Activated T-cell treated with anti-CD3 and anti-CD28 coated beads, Interleukin-2, amount 50 U/mL, for 72 hours (primary cell): ENCODE data around the gene HLA-F. TPM values are rescaled to one million over a fixed set of nuclear protein-coding genes. Genes with fewer than 3 reads are reported as not detected.

Experiments used
- ATAC-seq, 2 donors: fragments of 150-1000 bp; cut with Tn5 transposase; replicated peaks in 1 of 2; 2 replicates each; pipeline ENCODE4 v1.10.0; 2021; ENCODE audit warnings: moderate library complexity in 2 of 2, mild to moderate bottlenecking in 1 of 2
- DNase-seq, 2 donors: peaks; one replicate each; pipeline ENCODE4 v3.0.0; 2021 to 2022; ENCODE audit warnings: mixed read lengths in 1 of 2
- H3K27ac Mint-ChIP-seq: one replicate; pipeline ENCODE4 v1.8.0; 2022; ENCODE audit warnings: mild to moderate bottlenecking, moderate library complexity, mixed read lengths
- H3K27me3 Mint-ChIP-seq: one replicate; pipeline ENCODE4 v1.8.0; 2022; ENCODE audit warnings: low read depth, mixed read lengths
- H3K36me3 Mint-ChIP-seq, 2 donors: one replicate each; pipeline ENCODE4 v1.8.0; 2022; ENCODE audit warnings: mixed read lengths in 2 of 2, mild to moderate bottlenecking in 1 of 2; ENCODE audit not compliant: insufficient read depth in 2 of 2
- H3K4me1 Mint-ChIP-seq: one replicate; pipeline ENCODE4 v1.8.0; 2022; ENCODE audit warnings: low read depth, mixed read lengths
- H3K4me3 Mint-ChIP-seq, 2 donors: one replicate each; pipeline ENCODE4 v1.8.0; 2022; ENCODE audit warnings: mild to moderate bottlenecking in 2 of 2, mixed read lengths in 2 of 2, moderate library complexity in 2 of 2
- H3K9me3 Mint-ChIP-seq, 2 donors: one replicate each; pipeline ENCODE4 v1.8.0; 2022; ENCODE audit warnings: mixed read lengths in 2 of 2
- total RNA-seq, 2 donors: library from RNA; stranded (reverse); gene quantifications; one replicate each; pipeline ENCODE4 v1.2.3, GENCODE V29; 2022

Gene HLA-F
- total RNA-seq, 2 donors from 2014 or later, result 238 to 275 TPM

- no peak overlapping the region for H3K4me3 Mint-ChIP-seq
- no peaks in the 10 kb centered on the region for H3K4me1 Mint-ChIP-seq
- no peaks in the 10 kb centered on the region for H3K36me3 Mint-ChIP-seq
- DNase-seq, result no peak
- H3K9me3 Mint-ChIP-seq, result no peaks in the 10 kb centered on the region
- no peaks in the 10 kb centered on the region for H3K27me3 Mint-ChIP-seq
- peak overlapping the region; percentile 48 for H3K27ac Mint-ChIP-seq
- ATAC-seq, result no peak
These were observed 18.9 kb downstream of the HLA-F start for GRCh38 chr6:29742127-29742526.

GRCh38 chr6:29743025-29743424 lies 19.8 kb downstream of the HLA-F start:
- Mint-ChIP-seq H3K27ac (no peak overlapping the region), H3K4me1 (peaks cover 7% of the 10 kb centered on the region), H3K36me3 (no peaks in the 10 kb centered on the region), H3K4me3 (no peak overlapping the region), H3K27me3 (no peaks in the 10 kb centered on the region), H3K9me3 (no peaks in the 10 kb centered on the region)
- DNase-seq (no peak), ATAC-seq (no peak)

DNA sequence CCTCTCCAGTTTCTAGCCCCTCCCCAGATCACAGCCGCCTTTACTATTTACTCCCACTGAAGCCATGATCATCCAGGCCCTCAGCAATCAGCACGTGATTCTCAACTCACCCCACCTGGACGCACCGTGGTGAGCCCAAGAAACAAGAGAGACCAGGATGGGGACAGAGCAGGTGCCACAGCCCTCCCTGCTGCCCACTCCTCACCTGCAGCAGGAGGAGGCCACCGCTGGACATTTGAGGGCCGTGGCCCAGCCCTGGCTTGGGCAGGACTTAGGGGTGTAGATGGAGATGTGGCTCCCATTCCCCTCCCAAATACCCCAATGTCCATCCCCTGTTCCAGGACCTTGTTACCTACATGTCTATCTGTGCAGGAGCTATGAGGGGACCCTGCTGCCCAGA lies 20.3 kb downstream of the HLA-F start:
- Mint-ChIP-seq H3K4me1 (peaks cover 12% of the 10 kb centered on the region), H3K27ac (no peak overlapping the region), H3K27me3 (no peaks in the 10 kb centered on the region), H3K9me3 (no peaks in the 10 kb centered on the region), H3K36me3 (no peaks in the 10 kb centered on the region), H3K4me3 (no peak overlapping the region)
- DNase-seq, result no peak
- no peak for ATAC-seq

DNA sequence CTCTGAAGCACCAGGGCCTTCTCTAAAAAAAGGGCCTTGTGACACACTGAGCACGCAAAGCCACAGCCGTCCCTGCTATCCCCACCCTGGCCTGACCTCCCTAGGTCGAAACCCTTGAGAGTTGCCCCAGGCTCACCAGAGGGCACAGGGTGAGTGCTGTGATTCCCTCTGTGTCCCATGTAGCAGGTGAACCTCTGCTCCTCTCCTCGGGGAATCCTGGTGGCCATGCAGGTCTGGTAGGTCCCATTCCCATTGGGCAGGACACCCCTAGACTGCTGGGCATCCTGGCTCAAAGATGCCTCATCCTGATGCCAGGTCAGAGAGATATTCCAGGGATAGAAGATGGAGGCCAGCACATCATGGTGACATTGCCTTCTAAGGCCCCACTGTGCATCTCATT lies 20.9 kb downstream of the HLA-F start:
- Mint-ChIP-seq H3K27me3 (no peaks in the 10 kb centered on the region), H3K36me3 (no peaks in the 10 kb centered on the region), H3K27ac (no peak overlapping the region), H3K9me3 (no peaks in the 10 kb centered on the region), H3K4me1 (peaks cover 12% of the 10 kb centered on the region), H3K4me3 (no peak overlapping the region)
- no peak for DNase-seq
- ATAC-seq, result no peak

DNA sequence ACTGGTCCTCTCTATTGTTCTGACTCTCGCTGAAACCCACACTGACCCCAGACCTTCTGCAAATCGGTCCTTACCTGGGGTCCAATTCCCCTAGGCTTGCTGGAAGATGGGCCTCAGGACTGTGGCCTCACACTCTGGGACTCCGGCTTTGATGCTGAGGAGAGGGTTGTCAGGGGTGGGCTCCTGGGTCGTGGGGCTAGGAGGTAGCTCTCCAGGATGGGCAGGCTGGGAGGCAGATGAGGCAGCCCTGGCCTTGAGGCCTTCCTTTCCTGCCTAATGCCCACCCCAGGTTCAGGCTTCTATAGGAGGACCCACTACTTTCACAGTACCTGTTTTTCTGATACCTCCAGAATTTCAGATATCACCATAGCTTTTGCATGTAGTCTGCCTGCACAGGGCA lies 21.4 kb downstream of the HLA-F start:
- H3K4me3 Mint-ChIP-seq, result no peak overlapping the region
- H3K36me3 Mint-ChIP-seq, result no peaks in the 10 kb centered on the region
- H3K9me3 Mint-ChIP-seq, result no peaks in the 10 kb centered on the region
- peaks cover 17% of the 10 kb centered on the region for H3K4me1 Mint-ChIP-seq
- no peak overlapping the region for H3K27ac Mint-ChIP-seq
- no peaks in the 10 kb centered on the region for H3K27me3 Mint-ChIP-seq
- ATAC-seq, result no peak
- DNase-seq, result no peak

DNA sequence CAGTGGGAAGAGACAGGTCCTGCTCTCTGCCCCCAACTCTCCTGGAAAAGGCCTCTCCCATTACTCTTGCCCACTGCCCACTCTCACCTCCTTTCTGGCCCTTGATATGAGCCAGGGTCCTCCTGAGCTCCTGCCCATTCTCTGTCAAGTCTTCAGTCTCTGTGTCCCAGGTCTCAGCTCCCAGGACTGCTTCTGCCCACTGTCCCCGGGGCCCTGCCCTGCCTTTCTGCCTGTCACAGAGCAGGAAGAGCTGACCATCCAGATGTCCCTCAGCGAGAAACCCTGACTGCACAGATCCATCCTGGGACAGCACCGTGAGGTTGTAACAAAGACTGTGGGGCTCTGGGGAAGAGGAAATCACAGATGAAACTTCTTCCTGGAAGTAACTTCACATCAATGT lies 22.2 kb downstream of the HLA-F start:
- no peaks in the 10 kb centered on the region for H3K9me3 Mint-ChIP-seq
- DNase-seq, result no peak
- peaks cover 24% of the 10 kb centered on the region for H3K4me1 Mint-ChIP-seq
- no peak overlapping the region for H3K27ac Mint-ChIP-seq
- no peaks in the 10 kb centered on the region for H3K27me3 Mint-ChIP-seq
- no peaks in the 10 kb centered on the region for H3K36me3 Mint-ChIP-seq
- ATAC-seq, result no peak
- no peak overlapping the region for H3K4me3 Mint-ChIP-seq

GRCh38 chr6:29745855-29746449 lies 22.7 kb downstream of the HLA-F start:
- H3K4me1 Mint-ChIP-seq, result peaks cover 29% of the 10 kb centered on the region
- no peaks in the 10 kb centered on the region for H3K9me3 Mint-ChIP-seq
- H3K36me3 Mint-ChIP-seq, result no peaks in the 10 kb centered on the region
- no peaks in the 10 kb centered on the region for H3K27me3 Mint-ChIP-seq
- H3K27ac Mint-ChIP-seq, result no peak overlapping the region
- DNase-seq (no peak), ATAC-seq (no peak)
- H3K4me3 Mint-ChIP-seq, result peak overlapping the region in 1 of 2 donors; percentile 19

GRCh38 chr6:29746846-29747687 lies 23.8 kb downstream of the HLA-F start:
- Mint-ChIP-seq H3K4me1 (peaks cover 29% of the 10 kb centered on the region), H3K27ac (no peak overlapping the region), H3K9me3 (no peaks in the 10 kb centered on the region), H3K27me3 (no peaks in the 10 kb centered on the region), H3K36me3 (no peaks in the 10 kb centered on the region), H3K4me3 (peak overlapping the region in 1 of 2 donors; percentile 94)
- DNase-seq (no peak), ATAC-seq (no peak)

- Mint-ChIP-seq H3K9me3 (no peaks in the 10 kb centered on the region), H3K27me3 (no peaks in the 10 kb centered on the region), H3K4me3 (peak overlapping the region; percentile 94), H3K4me1 (peaks cover 29% of the 10 kb centered on the region), H3K27ac (no peak overlapping the region), H3K36me3 (no peaks in the 10 kb centered on the region)
- no peak for DNase-seq
- ATAC-seq, result no peak
These were observed 24.5 kb downstream of the HLA-F start for GRCh38 chr6:29747688-29748250.

DNA sequence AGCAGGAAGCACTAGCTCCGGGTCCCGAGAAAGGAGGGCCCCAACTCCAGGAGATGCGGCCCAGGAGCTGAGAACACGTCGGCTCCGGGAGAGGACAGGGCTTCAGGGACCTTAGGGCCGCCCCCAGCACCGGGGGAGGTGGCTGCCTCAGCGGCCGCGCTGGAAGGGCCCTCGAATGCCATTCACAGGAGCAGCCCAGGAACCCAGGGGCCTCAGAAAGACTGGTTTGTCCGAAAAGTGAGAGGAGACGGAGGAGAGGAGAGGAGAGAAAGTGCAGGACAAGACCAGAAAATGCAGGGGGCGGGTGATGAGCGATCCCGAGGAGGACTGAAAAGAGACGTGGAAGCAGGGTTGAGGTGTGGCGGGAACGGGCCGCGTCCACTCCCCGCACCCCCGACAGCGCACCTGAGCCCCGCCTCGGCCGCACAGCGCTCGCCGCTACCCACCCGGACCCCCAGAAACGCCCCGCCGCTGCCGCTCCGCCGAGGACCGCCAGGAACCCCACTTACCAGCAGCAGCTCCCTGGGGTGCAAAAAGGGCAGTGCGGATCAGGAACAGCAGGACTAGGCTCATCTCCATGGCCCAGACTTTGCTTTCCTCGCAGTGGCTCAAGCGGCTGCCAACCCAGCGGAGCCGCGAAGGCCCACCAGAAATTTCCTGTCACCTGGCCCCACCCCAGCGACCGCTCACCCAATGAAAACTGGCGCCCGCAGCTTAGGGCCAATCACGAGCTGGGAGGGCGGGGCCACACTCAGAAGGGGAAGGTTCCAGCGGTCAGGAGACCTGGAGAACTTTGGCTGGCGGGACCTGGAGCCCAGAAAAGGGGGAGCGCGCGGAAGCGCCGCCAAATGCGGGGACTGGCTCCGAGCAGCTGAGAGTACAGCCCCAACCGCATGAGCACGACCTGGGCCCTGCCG lies 25.4 kb downstream of the HLA-F start:
- Mint-ChIP-seq H3K27ac (peak overlapping the region; percentile 71), H3K36me3 (no peaks in the 10 kb centered on the region), H3K4me1 (peaks cover 37% of the 10 kb centered on the region), H3K9me3 (no peaks in the 10 kb centered on the region), H3K4me3 (peak overlapping the region; percentile 94), H3K27me3 (no peaks in the 10 kb centered on the region)
- ATAC-seq, result peak; percentile 80 to 82
- DNase-seq, result peak; percentile 88 to 90

DNA sequence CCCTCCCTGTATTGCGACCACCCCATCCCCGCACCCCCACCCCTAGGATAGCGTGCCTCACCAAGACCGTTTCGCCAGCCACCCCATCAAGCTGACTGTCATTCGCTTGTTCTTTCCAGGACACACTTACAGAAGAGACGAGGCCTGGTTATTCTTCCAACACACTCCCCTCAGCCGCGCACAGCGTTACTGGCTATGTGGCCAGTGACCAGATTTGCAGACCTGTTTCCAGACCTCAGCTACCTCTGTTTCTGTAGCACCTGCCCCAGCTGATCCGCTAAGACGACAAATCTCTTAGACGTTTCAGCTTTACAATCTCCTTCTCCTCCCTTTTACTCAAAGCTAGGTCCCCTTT lies 26.1 kb downstream of the HLA-F start:
- ATAC-seq (peak in 1 of 2 donors; percentile 0), DNase-seq (no peak)
- Mint-ChIP-seq H3K27me3 (no peaks in the 10 kb centered on the region), H3K9me3 (no peaks in the 10 kb centered on the region), H3K36me3 (no peaks in the 10 kb centered on the region), H3K4me3 (peak overlapping the region; percentile 94), H3K4me1 (peaks cover 38% of the 10 kb centered on the region), H3K27ac (peak overlapping the region; percentile 11)

DNA sequence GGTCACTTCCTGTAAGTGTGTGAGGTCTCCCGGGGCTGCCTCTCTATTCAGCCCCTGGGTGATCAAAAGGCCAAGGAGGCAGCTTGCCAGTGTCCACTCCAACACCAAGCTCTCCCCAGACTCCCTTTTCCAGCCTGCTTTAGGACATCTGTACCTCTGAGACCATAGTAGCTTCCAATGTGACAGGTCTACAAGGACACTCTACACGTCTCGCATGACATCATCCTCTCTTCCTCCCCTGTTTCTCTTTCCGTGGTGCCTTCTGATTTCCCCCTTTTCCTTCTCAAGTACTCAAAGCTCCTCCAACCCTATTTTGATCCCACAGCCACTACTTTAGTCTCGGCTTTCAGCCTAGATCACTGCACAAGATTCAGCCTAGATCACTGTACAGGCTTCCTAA lies 26.4 kb downstream of the HLA-F start:
- Mint-ChIP-seq H3K4me3 (peak overlapping the region; percentile 94), H3K4me1 (peaks cover 38% of the 10 kb centered on the region), H3K27ac (peak overlapping the region; percentile 11), H3K36me3 (no peaks in the 10 kb centered on the region), H3K27me3 (no peaks in the 10 kb centered on the region), H3K9me3 (no peaks in the 10 kb centered on the region)
- no peak for DNase-seq
- no peak for ATAC-seq

GRCh38 chr6:29750709-29751108 lies 27.5 kb downstream of the HLA-F start:
- no peak overlapping the region for H3K4me3 Mint-ChIP-seq
- H3K27me3 Mint-ChIP-seq, result no peaks in the 10 kb centered on the region
- DNase-seq (no peak), ATAC-seq (no peak)
- no peaks in the 10 kb centered on the region for H3K9me3 Mint-ChIP-seq
- peaks cover 38% of the 10 kb centered on the region for H3K4me1 Mint-ChIP-seq
- H3K36me3 Mint-ChIP-seq, result no peaks in the 10 kb centered on the region
- no peak overlapping the region for H3K27ac Mint-ChIP-seq
